ACC112 (cell line): Measurements from ENCODE around the gene C1QTNF2.

Experiments
- H2AFZ ChIP-seq: fragments of 200-600 bp; sonication (generic); one replicate; pipeline ENCODE4 v1.6.0; 2017; ENCODE audit warnings: antibody characterized with exemption, low read length; ENCODE audit not compliant: unreplicated experiment
- H3K27ac ChIP-seq: fragments of 200-600 bp; sonication (generic); 2 replicates; pipeline ENCODE4 v1.5.1; 2014; ENCODE audit warnings: low read depth, mild to moderate bottlenecking, antibody characterized with exemption, low read length, moderate library complexity
- H3K27me3 ChIP-seq: fragments of 200-600 bp; sonication (generic); 2 replicates; pipeline ENCODE4 v1.6.1; 2014; ENCODE audit warnings: mild to moderate bottlenecking, antibody characterized with exemption, low read length, moderate library complexity, mixed read lengths; ENCODE audit not compliant: insufficient read depth
- H3K36me3 ChIP-seq: fragments of 200-600 bp; sonication (generic); 2 replicates; pipeline ENCODE4 v1.6.1; 2016; ENCODE audit warnings: mild to moderate bottlenecking, antibody characterized with exemption, low read length, moderate library complexity, mixed read lengths; ENCODE audit not compliant: insufficient read depth
- H3K4me1 ChIP-seq: fragments of 200-600 bp; sonication (generic); one replicate; pipeline ENCODE4 v1.6.1; 2016; ENCODE audit warnings: low read length, mixed read lengths; ENCODE audit not compliant: insufficient read depth, unreplicated experiment, control insufficient read depth
- H3K4me3 ChIP-seq: fragments of 200-600 bp; sonication (generic); 2 replicates; pipeline ENCODE4 v1.5.1; 2014; ENCODE audit warnings: mild to moderate bottlenecking, low read depth, low read length
- H3K79me2 ChIP-seq: fragments of 200-600 bp; sonication (generic); one replicate; pipeline ENCODE4 v1.6.0; 2016; ENCODE audit warnings: low read length; ENCODE audit not compliant: control insufficient read depth, unreplicated experiment, insufficient read depth

Gene C1QTNF2

DNA sequence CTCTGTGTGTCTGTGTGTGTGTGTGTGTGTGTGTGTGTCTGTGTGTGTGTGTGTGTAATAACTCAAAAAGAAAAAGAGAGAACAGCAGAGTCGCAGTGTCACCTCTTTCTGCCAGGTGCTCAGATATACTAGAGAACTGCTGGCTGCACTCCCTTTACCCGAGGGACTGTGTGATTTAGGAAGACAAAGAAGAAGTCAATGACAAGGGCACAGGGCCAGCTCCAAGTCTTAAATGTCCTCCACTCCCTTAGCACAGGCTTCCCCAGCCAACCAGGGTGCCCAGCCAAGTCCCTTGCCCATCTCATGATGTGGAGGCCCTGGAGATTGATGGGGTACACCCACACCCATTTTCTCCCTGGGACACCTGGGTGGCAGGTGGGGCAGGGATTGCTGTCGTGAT lies 66.7 kb downstream of the C1QTNF2 start:
- no peak overlapping the region for H2AFZ ChIP-seq
- H3K4me3 ChIP-seq: no peak overlapping the region
- H3K79me2 ChIP-seq: no peaks in the 10 kb centered on the region
- H3K4me1 ChIP-seq: no peaks in the 10 kb centered on the region
- no peak overlapping the region for H3K27ac ChIP-seq
- no peaks in the 10 kb centered on the region; the same call in 1 of the 2 replicates for H3K27me3 ChIP-seq
- no peaks in the 10 kb centered on the region for H3K36me3 ChIP-seq

DNA sequence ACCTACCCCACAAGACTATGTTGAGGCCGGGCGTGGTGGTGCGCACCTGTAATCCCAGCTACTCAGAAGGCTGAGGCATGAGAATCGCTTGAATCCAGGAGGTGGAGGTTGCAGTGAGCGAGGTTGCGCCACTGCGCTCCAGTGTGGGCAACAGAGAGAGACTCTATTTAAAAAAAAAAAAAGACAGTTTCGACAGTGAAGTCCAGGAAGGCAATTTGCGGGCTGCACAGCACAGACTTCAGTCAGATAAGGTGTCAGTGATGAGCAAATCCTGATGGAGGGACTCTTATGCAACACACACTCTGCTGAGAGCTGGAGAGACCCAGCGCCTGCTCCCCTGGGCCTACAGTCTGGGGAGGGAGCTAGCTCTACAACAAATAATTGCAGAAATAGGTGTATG lies 72.2 kb downstream of the C1QTNF2 start:
- Histone ChIP-seq H3K79me2 (no peaks in the 10 kb centered on the region), H3K4me1 (no peaks in the 10 kb centered on the region), H3K4me3 (no peak overlapping the region), H2AFZ (no peak overlapping the region), H3K36me3 (no peaks in the 10 kb centered on the region), H3K27me3 (0 out of 2 replicates have a peak, but pooled peaks cover 8% of the 10 kb centered on the region), H3K27ac (no peak overlapping the region)

DNA sequence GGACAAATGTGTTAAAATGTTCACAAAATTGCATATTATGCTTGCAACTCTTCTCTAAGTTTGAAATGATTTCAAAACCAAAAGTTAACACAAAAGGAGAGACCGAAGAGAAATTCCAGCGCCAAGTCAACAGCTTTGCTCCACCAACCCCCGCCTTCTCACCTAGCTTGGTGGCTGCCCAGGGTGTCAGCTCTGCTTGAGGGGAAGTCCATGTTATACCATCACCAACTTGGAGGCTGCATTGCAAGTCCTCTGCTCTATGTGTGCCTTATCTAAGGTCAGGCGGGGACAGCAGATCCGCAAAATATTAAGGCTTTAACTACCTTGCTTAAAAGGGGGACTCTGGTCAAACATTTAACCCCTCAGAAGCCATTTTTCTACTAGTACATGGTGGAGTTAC lies 72.7 kb downstream of the C1QTNF2 start:
- Histone ChIP-seq H2AFZ (no peak overlapping the region), H3K79me2 (no peaks in the 10 kb centered on the region), H3K27ac (no peak overlapping the region)

More for the DNA sequence above, 72.7 kb downstream of the C1QTNF2 start:
- H3K4me1 ChIP-seq: no peaks in the 10 kb centered on the region
- H3K27me3 ChIP-seq: 0 out of 2 replicates have a peak, but pooled peaks cover 8% of the 10 kb centered on the region
- no peaks in the 10 kb centered on the region for H3K36me3 ChIP-seq
- no peak overlapping the region for H3K4me3 ChIP-seq
